EH (cell line): Measurements from ENCODE around the gene CRYBB1.

Experiments used
- DNase-seq: peaks from one replicate; pipeline ENCODE4 v3.0.0-alpha.2; 2015; ENCODE audit warnings: low read depth

CRYBB1 gene

GRCh38 chr22:26606611-26607010 lies 11.2 kb downstream of the CRYBB1 start:
- peak; percentile 75 for DNase-seq

- DNase-seq, result no peak
Measured at GRCh38 chr22:26604368-26604767, 13.5 kb downstream of the CRYBB1 start.

- DNase-seq, result no peak
Measured at GRCh38 chr22:26602127-26602526, 15.7 kb downstream of the CRYBB1 start.

- no peak for DNase-seq
Measured at GRCh38 chr22:26601726-26602125, 16.1 kb downstream of the CRYBB1 start.

DNA sequence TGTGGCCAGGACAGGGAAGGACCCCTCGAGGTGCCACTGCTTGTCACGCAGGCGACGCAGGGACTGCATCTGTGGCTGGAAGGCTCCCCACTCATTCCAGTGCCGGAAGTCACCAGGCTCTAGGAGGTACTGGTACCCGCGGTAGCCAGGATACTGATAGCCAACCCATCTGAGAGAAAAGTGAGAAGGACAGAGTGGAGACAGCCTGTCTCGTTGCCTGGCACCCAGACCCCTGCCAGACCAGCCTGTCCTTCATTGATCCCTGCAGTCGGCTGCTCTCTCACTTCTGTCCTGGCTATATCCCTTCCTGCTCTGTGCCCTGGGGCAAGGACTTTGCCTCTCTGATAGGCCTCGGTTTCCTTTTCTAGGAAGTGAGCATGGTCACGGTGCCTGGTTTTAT lies 18.3 kb downstream of the CRYBB1 start:
- no peak for DNase-seq

- no peak for DNase-seq
Measured at GRCh38 chr22:26597480-26597879, 20.3 kb downstream of the CRYBB1 start.

- DNase-seq, result no peak
Measured at GRCh38 chr22:26597026-26597425, 20.8 kb downstream of the CRYBB1 start.

- DNase-seq, result no peak
Measured at GRCh38 chr22:26593763-26594162, 24.1 kb downstream of the CRYBB1 start.

GRCh38 chr22:26592421-26592891 lies 25.4 kb downstream of the CRYBB1 start:
- DNase-seq, result no peak

DNA sequence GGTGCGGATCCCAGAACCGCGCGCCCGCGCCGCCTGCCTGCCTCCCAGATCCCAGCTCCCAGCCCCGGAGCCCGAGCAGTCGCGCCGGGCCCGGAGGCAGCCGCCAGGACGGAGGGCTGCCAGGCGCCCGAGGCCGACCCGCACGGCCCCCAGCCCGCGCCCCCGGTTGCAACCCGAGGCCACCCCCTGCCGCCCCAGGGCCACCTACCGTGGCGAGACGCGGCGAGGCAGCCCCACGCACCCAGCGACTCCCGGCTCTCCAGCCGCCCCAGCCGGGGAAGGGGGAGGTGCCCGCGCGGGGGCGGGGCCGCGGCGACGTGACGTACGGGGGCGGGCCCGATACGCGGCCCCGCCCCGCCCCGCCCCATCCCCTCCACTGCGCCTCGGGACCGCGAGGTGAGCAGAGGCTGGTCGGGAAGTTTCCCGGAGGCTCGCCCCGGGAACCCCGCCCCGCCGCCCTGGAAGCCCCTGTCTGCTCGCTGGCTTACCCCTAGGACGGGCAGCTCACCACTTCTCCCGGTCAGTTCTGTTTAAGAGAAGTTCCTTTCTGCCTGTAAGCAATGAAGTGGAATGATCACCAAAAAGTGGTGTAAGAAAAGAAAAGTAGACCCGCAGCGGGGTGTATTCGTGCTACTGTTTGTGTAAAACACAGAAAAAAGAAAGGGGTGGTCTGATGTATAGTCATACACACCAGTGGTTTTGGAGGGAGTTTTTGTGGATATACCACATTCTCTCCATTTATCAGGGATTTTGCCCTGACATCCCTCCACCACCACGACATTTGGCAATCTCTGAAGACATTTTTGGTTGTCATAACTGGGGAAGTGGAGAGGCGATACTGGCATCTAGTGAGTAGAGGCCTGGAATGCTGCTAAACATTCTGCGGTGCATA lies 27.7 kb downstream of the CRYBB1 start, which contains the start of gene TPST2:
Gene TPST2, minus strand, starts transcription at position 288 of the 892 bp plus-strand sequence. CDS start 48,502 bp downstream, outside the sequence.
- peak; percentile 79 for DNase-seq

- peak; percentile 61 for DNase-seq
Measured at GRCh38 chr22:26589367-26589844, 28.4 kb downstream of the CRYBB1 start.

DNA sequence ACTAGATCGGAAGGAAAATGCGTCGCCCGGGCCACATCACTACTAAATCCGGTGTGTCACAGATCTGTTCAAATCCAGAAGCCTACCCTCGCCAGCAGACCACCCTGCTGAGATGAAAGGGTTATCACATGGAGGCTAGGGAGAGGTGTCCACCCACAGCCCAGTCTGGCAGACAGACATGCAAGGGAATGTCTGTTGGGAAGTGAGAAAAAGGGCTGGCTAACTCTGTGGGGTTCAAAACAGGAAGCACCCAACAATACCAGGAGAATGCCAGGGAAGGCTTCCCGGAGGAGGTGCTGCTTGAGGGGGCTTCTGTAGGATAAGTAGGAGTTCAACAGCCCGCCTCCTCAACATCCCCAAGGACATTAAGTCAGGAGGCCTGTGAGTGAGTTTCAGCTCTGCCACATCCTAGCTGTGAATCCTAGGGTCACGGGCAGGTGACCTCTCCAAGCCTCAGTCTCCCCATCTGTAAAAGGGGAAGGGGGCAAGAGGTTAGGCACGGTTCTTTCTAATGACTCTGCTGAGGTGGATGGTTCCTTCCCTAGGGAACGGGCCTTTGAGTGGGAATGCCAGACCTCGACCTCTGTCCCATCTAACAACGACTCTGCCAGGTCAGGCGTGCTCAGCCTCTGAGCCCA lies 29.0 kb downstream of the CRYBB1 start:
- DNase-seq, result peak; percentile 30

DNA sequence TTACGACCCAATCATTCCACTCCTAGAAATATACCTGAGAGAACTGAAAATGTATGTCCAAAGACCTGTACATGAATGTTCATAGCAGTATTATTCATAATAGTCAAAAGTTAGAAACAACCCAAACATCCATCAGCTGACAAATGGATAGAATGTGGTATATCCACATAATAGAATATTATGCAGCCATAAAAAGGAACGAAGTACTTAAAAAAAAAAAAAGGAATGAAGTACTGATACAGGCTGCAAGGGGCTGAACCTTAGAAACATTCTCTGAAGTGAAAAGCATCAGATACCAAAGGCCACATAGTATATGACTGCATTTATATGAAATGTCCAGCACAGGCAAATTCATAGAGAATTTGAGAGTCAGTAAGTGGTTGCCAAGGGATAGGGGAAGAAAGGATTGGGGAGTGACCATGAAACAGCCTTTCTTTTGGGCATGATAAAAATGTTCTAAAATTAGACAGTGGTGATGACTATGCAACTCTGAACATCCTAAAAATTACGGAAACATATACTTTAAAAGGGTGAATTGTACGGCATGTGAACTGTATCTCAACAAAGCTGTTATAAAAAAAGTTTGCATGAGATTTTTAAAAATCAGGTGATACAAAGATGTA lies 29.7 kb downstream of the CRYBB1 start:
- peak; percentile 80 for DNase-seq

- no peak for DNase-seq
Measured at GRCh38 chr22:26586556-26587325, 31.1 kb downstream of the CRYBB1 start.

- DNase-seq, result peak; percentile 97
Measured at GRCh38 chr22:26585104-26585790, 32.6 kb downstream of the CRYBB1 start.

GRCh38 chr22:26584010-26584409 lies 33.8 kb downstream of the CRYBB1 start:
- DNase-seq, result no peak

- DNase-seq, result no peak
Measured at GRCh38 chr22:26581633-26582168, 36.1 kb downstream of the CRYBB1 start.

- no peak for DNase-seq
Measured at GRCh38 chr22:26581026-26581425, 36.8 kb downstream of the CRYBB1 start.

DNA sequence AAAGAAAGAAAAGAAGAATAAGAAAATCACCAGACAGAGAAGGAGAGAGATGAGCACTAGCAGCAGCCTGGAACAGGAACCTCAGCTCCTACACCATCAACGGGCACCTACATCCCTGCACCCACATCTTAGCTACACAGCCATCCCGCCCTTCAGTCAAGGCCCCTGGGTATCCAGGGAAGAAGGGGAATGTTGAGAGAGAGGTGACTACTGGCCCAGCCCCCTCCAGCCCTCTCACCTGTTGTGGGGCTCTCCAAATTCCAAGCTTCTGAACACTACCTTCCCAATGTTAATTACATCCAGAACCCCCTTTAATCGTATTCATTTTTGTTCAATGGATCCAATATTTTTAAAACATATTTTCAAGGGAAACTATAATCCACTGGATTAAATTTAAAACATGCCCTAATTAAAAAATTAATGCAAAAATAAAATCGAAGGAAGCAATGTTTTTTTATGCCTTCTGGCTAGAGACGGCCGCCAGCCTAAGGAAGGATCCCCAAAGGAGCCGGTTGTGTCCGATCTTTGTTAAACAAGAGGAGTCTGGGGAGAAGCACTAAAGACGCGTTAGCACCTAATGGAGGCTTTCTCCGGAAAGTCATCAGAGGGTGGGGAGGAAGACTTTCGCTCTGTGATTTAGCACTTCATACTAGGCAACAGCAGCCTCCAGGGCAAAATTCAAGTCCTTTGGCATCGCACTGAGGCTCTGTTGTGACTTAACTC lies 37.4 kb downstream of the CRYBB1 start:
- DNase-seq, result no peak

GRCh38 chr22:26579331-26579886 lies 38.4 kb downstream of the CRYBB1 start:
- no peak for DNase-seq
